G401.6 (cell line): ENCODE measurements around the gene BCAR1.

ENCODE experiments used
- FAIRE-seq: peaks from 2 replicates; lab custom pipeline; 2012; peaks lifted over from hg19 to GRCh38; lab: Jason Lieb, UNC

The BCAR1 gene

DNA sequence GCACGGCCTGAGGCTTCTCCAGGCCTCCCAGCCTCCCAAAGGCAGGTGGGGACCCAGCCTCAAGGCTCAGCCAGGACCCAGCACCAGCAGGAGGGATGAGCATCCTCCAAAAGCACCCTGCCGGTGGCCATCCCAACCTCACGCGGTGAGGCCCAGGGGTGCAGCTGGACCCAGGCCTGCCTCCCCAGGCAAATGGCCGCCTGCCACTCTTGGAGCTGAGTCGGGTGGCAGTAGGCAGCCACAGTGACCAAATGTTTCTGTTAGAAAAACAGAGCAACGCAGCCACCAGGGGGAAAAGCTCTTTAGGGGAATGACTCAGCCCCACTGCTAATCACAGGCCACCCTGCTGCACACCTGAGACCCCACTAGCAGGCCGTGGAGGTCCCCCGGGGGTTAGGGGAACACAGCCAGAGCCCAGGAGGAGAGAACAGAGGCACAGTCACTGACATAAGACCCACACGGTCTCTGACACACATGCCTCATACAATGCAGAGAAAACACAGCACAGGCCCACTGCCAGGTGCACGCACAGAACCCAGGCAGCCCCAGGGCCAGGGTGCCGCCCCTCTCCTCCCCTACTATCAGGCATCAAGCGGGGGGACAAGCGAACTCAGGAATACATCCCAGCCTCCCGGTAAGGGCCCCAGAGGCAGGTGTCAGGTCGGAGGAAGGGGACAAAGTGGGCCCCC is 12.4 kb downstream of the BCAR1 start:
- no peak for FAIRE-seq

DNA sequence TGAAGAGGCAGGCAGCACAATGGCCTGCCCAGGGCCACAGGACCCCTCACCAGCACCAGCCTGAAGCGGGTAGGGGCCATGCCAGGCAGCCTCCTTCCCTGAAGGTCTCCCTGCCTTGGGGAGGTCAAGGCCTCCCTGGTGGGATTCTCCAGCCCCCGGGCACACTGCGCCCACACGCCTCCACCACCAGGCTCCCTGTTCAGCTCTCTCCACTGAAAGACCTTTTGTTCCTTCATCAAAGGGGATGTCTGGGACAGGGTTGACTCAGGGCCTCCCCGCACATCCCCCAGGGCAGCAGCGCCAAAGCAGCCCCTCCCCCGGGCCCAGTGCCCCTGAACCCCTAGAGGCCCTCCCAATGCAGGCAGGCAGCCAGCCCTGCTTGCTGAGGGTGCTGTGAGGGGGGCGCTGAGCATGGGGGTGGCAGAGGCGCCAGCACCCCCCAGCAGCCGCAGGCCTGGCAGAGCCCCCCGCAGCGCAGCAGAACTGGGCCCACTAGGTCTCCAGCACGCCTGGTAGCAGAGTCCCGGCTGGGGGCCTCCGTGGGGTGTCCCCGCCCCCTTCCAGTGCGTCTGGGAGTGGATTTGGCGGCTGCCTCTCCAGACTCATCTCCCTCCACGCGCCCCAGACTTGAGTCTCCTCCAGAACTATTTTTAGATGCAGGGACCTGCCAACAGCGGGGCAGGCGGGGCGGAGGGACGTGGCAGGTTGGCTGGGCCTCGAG is 13.1 kb downstream of the BCAR1 start:
- no peak for FAIRE-seq

DNA sequence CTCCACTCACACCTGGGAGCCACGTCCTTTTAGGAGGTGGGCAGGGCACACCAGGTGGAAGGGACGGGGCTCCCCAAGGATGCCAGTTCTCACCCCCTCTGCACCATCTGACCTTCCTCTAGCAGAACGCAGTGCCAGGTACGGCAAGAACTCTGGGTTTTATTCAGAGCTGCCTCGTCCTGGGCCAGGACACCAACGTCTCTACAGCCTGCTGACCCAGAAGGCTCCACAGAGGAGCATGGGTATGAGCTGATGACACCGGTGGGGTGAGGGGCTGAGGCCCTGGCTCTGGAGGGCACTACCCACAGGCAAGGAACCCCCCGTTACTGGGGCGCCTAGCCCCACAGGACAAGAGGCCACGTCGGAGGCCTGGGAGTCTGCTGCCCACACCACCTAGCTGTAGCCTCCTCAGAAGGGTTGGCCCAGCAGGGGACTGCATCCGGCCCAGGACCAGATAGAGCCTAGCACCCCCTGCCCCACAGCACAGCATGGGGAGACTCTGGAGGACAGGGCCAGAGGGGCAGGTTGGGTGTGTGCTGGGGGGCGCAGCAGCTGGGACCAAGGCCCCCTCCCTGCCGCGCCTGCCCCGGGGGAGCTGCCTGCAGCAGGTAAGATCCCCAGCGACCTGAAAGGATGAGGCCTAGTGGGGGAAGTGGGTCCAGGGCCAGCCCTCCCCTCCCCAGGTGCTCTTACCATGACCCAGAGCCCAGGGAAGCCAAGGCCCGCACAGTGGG is 13.9 kb downstream of the BCAR1 start:
- no peak for FAIRE-seq

DNA sequence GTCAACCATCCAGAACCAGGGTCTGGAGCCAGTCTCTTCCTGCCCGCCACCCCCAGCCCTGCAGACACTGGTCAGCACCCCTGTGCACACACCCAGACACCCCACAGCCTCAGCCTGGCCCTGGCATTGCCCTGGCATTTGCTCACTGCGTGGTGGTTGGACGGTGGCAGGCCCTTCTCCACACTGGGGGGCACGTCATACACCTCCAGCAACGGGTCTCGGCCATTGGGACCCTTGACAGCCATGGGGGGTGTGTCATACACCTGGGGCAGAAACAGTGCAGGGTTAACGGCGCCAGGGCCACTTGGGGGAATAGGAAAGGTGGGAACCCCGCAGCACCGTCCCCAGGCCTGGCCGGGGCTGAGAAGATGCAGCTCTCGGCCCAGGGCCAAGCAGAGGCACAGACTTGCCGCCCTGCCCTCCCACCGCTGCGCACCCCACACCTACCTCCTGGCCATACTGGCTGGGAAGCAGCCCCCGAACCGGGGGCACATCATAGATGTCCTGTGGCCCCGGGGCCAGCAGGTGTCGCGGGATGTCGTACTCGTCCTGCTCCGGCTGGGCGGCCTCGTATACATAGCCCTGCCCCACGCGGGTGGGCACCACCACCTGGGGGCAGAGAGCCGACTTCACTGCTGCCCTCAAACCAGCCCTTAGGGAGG is 14.6 kb downstream of the BCAR1 start:
- FAIRE-seq, result no peak

DNA sequence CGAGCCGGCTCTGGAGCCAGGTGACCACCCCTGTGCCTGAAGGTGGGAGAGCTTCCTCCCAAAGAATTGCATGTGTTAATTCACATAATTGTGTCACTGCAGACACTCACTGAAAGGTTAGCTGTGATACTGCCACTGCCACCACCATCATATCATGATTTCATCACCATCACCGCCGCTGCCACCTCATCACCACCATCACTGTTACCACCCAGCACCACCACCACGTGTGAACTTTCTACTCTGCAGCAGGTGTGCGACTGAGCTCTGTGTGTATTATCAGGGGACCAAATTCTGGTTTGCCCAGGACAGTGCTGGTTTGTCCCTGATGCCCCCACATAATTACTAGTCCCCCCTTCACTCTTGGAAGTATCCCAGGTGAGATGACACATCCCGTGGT is 15.2 kb downstream of the BCAR1 start:
- FAIRE-seq, result no peak

DNA sequence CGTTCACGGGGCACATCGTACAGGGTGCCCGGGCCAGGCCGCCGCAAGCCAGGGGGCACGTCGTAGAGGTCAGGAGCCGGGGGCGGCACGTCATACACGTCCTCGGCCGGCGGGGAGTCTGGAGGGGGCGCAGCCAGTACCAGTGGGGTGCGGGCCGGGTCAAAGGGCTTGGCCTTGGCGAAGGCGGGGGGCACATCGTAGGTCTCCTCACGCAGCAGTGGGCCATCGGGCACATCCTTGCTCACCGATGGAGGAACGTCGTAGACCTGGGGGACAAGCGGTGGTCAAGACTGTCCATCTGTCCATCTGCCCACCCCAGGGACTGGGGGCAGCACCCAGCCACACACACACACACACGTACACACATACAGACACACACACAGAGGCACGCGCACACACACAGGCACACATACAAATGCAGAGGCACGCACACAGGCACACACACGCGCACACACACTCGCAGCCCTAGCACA is 15.7 kb downstream of the BCAR1 start:
- no peak for FAIRE-seq

DNA sequence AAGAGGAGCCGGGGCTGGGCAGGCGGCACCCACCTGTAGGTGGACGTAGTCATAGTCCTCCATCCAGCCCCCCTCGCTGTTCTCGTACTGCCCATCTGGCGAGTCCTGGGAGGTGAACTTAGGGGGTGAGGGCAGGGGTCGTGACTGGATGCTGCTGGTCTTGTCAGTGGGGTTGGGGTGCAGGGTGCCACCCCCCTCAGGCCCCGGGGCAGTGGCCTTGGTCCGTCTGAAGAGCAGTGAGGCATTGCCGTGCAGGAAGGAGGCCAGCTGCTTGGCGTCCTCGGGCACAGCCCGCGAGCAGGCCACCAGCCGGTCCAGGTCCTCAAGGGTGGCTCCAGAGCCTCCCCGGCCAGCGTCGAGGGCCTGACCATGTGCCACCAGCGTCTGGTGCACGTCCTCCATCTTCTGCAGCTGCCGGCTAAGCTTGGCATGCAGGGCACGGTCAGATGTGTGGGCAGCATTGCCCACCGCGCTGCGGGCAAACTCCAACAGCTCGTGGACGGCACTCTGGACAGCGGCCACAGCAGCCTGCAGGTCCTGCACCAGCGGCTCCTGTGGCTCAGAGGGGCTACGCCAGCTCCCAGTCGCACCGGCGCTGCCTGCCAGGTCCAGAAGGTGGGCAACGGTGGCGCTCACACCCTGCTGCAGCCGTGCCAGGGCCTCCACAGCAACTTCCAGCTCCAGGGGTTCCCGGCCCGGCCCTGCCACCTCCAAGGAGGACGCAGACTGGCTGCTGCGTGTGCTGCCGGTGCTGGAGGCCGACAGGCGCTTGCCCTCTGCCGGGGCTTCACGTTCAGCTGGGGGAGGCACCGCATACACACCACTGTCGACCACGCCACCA is 16.3 kb downstream of the BCAR1 start:
- FAIRE-seq, result no peak

DNA sequence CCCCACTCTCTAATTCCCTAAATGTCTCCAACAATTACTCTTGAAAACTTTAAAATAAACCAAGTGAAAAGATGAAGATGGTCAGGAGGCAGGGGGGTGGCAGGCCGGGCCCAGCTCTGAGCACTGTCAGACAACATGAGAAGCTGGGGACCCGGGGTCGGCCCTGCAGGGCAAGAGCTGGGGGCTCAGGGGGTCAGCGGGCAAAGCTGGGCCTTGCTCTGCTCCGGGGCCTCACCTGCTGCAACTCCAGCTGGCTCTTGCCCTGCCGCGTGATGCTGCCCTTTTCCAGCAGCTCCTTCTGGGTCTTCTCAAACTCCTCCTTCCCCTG is 17.8 kb downstream of the BCAR1 start:
- no peak for FAIRE-seq

DNA sequence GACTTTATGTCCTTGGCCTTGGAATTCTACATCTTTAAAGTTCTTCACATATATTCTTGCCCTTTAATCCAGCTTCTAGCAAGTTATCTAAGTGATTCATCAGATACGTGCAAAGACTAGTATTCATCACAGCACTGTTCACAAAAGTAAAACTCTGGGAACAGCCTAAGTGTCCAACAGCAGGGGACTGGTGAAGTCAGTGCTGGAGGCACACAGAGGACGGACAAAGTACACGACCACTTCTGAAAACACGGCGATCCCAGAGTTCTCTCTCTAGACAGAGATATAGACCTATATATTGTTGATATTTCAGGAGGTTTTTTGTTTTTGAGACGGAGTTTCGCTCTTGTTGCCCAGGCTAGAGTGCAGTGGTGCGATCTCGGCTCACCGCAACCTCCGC is 19.9 kb downstream of the BCAR1 start:
- FAIRE-seq, result no peak

DNA sequence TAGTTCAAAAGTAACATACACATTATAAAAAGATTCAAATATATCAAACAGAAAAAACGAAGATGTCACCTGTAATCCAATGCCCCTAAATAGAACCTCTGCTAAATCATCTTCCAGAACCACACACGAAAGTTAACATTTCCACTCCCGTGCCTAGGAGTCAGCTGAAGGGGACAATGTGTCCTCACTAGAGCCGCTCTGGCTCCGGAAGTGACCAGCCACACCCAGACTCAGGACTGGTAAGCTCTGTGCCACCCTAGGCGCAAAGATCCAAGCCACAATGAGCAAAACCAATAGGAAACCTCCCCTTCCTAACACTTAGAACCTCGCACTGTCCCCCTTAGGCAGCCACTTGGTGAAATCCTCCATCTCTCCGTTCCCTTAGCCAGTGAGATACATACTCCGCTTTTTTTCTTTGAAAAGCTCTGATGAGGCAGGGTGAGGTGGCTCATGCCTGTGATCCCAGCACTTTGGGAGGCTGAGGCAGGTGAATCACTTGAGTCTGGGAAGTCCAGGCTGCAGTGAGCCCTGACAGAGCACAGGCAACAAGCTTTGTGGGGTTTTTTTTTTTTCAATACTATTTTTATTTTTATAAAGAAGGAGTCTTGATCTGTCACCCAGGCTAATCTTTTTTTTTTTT is 20.8 kb downstream of the BCAR1 start:
- no peak for FAIRE-seq

DNA sequence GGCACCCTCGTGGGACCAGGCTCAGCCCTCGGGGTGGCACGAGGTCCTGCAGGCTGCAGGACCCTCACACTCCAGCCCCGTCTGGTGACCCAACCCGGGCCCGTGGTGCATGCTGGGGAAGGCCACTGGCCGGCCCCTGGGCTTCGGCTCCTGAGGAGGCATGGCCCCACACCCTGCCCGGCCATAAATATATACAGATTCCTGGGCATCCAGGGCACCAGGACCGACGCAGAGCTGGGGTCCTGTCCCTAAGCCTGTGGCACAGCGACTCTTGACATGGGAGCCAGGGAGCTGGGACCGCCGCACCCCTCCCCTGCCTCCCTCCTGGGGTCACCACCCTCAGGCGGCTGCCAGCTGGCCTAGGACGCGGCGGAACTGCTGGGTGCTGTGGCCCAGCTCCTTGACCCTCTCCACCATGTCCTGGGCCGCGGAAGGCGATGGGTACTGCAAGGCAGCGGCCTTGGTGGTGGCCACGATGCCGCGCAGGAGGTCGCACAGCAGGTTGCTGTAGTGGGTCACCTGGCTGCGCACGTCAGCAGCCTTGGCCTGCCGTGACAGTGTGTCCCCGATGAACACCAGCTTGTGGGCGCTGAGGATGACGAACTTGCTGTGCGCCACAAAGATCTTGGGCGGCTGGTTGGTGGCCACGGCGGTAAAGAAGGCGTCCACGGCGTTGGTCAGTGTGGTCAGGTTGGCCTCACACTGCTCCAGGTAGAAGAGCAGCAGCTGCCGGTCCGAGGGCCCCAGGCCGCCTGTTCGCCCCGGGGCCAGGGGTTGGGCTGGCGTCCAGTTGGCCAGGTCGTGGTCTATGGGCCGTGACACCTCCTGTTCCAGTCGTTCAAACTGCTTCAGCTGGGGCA is 22.0 kb downstream of the BCAR1 start:
- no peak for FAIRE-seq

DNA sequence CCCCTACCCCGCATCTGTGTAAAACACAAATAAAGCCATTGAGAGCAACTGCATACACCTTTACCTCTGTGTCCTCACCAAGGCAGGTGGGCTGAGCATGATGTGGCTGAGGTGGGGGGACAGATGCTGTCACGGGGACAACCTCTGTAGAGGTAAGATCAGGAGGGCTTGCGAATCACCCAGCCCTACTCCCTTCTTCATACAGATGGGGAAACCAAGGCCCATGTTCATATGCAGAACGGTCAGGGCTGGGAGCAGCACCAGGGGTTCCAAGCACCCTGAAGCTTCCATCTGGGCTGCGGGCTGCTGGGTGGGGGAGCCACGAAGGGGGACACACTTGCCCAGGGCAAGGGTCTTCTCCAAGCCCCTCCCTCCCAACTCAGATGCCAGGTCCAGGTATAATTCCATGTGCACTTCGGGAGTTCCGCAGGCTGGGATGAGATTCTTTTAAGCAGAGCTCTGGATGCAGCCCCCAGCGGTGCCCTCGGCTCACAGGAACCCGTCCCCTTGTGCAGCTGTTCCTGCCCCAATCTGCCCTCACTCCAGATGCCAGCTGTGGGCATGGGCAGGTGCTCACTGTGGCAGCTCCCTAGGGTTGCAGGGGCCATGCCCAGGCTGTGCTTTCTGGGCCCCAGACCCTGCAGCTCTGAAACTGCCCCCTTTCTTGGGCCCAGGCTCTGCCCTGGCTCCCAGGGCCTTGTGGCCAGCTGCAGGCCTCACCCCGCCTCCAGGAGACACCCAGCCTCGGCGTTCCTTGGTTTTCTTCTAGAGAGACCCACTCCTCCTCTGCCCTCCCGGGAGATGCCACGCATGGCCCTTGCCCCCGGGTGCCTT is 23.1 kb downstream of the BCAR1 start:
- no peak for FAIRE-seq

DNA sequence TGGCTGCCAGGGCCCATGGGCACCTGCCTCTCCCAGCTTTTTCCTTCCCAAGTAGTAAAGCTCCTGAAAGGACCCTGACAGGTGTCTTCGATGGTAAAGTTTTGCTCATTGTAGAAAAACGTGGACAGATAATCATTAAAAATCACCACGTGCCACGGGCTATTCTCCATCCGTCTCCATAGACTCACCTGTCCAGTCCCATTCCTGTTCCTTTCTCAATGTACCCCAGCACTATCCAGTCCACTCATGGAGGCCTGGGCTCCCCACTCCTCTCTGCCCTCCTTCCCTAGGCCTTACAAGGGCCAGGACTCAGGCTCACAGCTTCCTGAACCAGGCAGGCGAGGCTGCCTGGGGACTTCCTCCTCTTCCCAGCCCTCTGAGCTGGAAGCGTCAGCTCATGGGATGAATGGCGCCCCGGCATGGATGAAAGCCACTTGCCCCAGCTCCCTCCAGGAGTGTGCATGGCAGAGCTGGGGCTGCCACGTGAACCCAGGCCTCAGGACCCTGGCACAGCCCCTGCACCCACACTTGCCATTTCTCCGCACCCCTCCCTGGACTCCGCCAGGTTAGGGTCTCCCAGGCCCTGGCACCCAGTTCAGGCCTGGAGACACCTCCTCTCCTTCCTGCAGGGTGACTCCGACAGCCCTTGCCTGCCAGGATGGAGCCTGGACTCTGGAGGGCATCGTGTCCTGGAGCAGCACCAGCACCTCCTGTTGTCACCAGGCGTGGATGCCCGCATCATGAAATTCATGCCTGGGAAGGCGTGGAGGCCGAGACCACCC is 23.9 kb downstream of the BCAR1 start:
- peak; percentile 27 for FAIRE-seq

DNA sequence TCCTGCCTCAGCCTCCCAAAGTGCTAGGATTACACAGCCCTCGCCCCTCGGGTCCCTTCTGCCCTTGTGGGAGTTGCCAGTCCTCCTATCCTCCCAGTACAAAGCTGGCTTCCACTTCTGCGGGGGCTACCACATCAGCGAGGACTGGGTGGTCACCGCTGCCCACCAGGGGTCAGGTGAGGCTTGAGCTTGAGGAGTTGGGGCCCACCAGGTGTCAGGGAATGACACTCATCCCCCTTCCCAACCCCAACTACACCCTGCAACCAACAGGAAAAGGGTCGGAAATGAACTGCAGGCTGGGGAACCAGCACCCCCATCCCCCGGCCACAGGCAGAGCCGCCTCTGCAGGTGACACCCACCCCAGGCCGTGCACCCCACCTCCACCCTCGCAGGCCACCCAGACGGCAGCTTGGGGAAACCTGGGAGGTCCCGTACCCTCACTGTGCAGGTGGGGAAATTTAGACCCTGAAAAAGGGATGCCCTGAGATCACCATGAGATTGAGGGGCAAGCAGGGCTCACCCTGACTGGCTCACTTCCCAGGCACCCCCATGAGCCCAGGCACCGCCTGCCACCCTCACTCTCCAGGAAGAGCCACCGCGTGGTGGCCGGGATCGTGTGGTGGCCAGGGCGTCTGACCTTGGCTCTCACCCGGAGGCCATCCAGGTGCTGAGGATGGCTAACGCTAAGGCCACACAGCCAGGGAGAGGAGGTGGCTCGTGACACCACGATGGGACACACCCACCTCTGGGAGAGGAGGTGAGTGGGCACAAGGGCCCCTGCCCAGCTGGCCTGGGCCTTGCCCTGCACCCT is 24.7 kb downstream of the BCAR1 start:
- FAIRE-seq, result no peak

DNA sequence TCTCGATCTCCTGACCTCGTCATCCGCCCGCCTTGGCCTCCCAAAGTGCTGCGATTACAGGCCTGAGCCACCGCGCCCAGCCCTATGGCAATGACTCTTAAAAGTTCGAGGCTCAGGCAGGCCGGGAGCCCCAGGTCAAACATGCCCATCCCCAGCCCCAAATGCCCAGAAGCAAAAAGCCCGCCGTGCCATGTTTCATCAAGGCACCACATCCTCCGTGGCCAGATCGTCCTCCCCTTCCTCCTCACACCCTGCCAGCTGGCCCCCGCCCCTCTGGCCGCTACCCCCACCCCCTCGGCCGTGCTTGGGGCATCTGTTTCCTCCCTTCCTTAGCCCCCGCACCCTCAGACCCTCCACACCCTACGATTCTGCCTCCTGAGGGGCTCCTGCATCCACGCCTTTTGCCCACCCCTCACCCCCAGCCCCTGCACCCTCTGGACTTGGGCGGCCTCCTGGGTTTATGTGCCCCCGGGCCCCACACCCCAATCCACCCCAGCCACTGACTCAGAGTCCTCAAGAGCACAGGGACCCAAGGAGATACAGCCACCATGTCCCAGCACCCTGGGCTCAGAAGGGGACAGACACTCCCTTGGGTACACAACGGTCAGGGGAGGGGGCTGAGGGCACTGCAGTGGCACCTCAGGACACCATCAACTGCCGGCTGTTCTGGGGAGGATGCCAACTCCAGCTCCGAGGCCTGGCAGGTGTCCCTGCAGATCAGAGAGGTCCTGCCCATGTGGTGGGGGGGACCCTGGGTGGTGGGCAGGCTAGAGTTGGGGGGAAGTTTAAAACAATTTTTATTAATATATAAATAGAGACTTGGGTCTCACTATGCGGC is 25.5 kb downstream of the BCAR1 start:
- no peak for FAIRE-seq

DNA sequence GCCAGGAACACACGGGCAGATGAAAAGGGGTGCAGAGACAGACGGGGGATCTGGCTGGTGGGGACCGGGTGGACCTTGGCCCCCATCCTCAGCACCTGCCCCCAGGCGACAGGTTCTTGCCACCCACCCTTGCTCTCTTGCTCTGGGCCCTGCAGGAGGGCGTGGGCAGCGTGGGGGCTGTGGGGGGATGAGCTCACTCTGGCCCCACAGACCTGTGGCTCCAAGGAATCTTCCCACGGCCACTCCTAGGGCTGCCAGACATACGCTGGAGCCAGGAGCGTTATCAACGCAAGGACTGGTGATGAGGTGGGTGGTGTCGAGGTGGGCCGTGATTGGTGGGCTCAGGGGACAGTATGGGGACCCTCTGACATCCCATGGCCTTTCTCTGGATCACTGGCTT is 26.3 kb downstream of the BCAR1 start:
- no peak for FAIRE-seq
